Adrenal gland (tissue), 5 donors: ENCODE measurements around the gene INHBB.

Experiments used
- CTCF ChIP-seq, 6 experiments: fragments of 450-650 bp in 4 of 6; fragments of 200-600 bp in 2 of 6; sonication (generic) in 1 of 6; IDR thresholded peaks; 1 replicate in 5 of 6; 2 replicates in 1 of 6; pipeline versions ENCODE4 v1.5.1 to v1.8.0; 2016 to 2021; ENCODE audit warnings: antibody characterized with exemption in 6 of 6, mild to moderate bottlenecking in 2 of 6, moderate library complexity in 1 of 6
- POLR2A ChIP-seq, 2 donors: fragments of 450-650 bp; IDR thresholded peaks; one replicate each; pipeline ENCODE4 v1.6.1; 2017; ENCODE audit warnings: antibody characterized with exemption in 2 of 2, mild to moderate bottlenecking in 2 of 2, moderate library complexity in 1 of 2
- donor health status: DM: no; HTN: no; CAD: no.

GRCh38 chr2:120354935-120355779 lies 9.2 kb downstream of the INHBB start:
- TF ChIP-seq CTCF (IDR thresholded peaks at IDR 0.05), result no peak
- TF ChIP-seq POLR2A (IDR thresholded peaks at IDR 0.05), result no peak
